Epithelial cell of esophagus (primary cell): ENCODE data around the gene MBP.
A peak's percentile ranks its signal among the peaks of the same experiment; 100 is the strongest.

Source experiments
- DNase-seq: peaks from one replicate; pipeline ENCODE4 v3.0.0; 2010; ENCODE audit warnings: low read depth
- H3K4me3 ChIP-seq: 2 replicates; pipeline ENCODE4 v1.5.1; 2011; ENCODE audit warnings: mild to moderate bottlenecking, low read length, control low read depth
- CTCF ChIP-seq: IDR thresholded peaks from 2 replicates; pipeline ENCODE4 v1.5.1; 2011; ENCODE audit warnings: low read depth, mild to moderate bottlenecking, low read length, control low read depth, inconsistent platforms; ENCODE audit not compliant: insufficient read depth; ENCODE audit errors: missing control alignments

The MBP gene

GRCh38 chr18:77042583-77042982, 90.0 kb downstream of the MBP start:
- H3K4me3 ChIP-seq = no peak overlapping the region
- TF ChIP-seq CTCF = no peak
- DNase-seq = no peak

- peak; percentile 85 for DNase-seq
- no peak overlapping the region for H3K4me3 ChIP-seq
- no peak for TF ChIP-seq CTCF
Measured at GRCh38 chr18:77039196-77040130, 93.1 kb downstream of the MBP start.

GRCh38 chr18:77038182-77038858, 94.3 kb downstream of the MBP start:
- no peak overlapping the region for H3K4me3 ChIP-seq
- no peak for TF ChIP-seq CTCF
- no peak for DNase-seq

- H3K4me3 ChIP-seq = no peak overlapping the region
- no peak for DNase-seq
- TF ChIP-seq CTCF = no peak
Measured at GRCh38 chr18:77037567-77037966, 95.0 kb downstream of the MBP start.

GRCh38 chr18:77035380-77036187, 97.0 kb downstream of the MBP start:
- DNase-seq = peak; percentile 23
- no peak for TF ChIP-seq CTCF

GRCh38 chr18:77033575-77033974, 99.0 kb downstream of the MBP start:
- no peak overlapping the region for H3K4me3 ChIP-seq
- TF ChIP-seq CTCF = no peak
- no peak for DNase-seq

More at GRCh38 chr18:77035380-77036187, 97.0 kb downstream of the MBP start:
- no peak overlapping the region for H3K4me3 ChIP-seq
